DMS114 treated with DMSO at 0.1 percent for 48 hours (cell line): ENCODE data around the gene CDC34.
A peak's percentile ranks its signal among the peaks of the same experiment; 100 is the strongest.

Experiments
- DNase-seq: peaks from one replicate; lab custom pipeline; 2025; ENCODE audit not compliant: unreplicated experiment; lab: John Stamatoyannopoulos, UW

Gene CDC34

GRCh38 chr19:540867-541637 lies 9.5 kb downstream of the CDC34 start:
- no peak for DNase-seq

GRCh38 chr19:541699-542098 lies 10.1 kb downstream of the CDC34 start:
- DNase-seq: no peak

GRCh38 chr19:542173-542866 lies 10.8 kb downstream of the CDC34 start:
- no peak for DNase-seq

GRCh38 chr19:543910-544608 lies 12.5 kb downstream of the CDC34 start, which contains the start of gene GZMM:
Gene GZMM, plus strand, starts transcription at chr19:544053. Its CDS starts 19 bp downstream, at chr19:544072.
- no peak for DNase-seq

GRCh38 chr19:547117-547516 lies 15.6 kb downstream of the CDC34 start:
- no peak for DNase-seq

- DNase-seq: no peak
Measured at GRCh38 chr19:547836-548720, 16.5 kb downstream of the CDC34 start.

- no peak for DNase-seq
Measured at GRCh38 chr19:548886-549830, 17.6 kb downstream of the CDC34 start.

GRCh38 chr19:554817-555216 lies 23.3 kb downstream of the CDC34 start:
- no peak for DNase-seq

- DNase-seq: no peak
Measured at GRCh38 chr19:555474-555808, 23.9 kb downstream of the CDC34 start.

- no peak for DNase-seq
Measured at GRCh38 chr19:556611-557382, 25.2 kb downstream of the CDC34 start.

- DNase-seq: no peak
Measured at GRCh38 chr19:558770-559439, 27.3 kb downstream of the CDC34 start.

GRCh38 chr19:560121-560520 lies 28.6 kb downstream of the CDC34 start:
- DNase-seq: no peak

- no peak for DNase-seq
Measured at GRCh38 chr19:566403-566802, 34.8 kb downstream of the CDC34 start.

GRCh38 chr19:566844-567243 lies 35.3 kb downstream of the CDC34 start:
- no peak for DNase-seq

GRCh38 chr19:567296-567900 lies 35.8 kb downstream of the CDC34 start:
- DNase-seq: no peak

GRCh38 chr19:570251-570686 lies 38.7 kb downstream of the CDC34 start:
- no peak for DNase-seq

GRCh38 chr19:570937-571565 lies 39.5 kb downstream of the CDC34 start:
- peak; percentile 33 for DNase-seq

GRCh38 chr19:571566-571974 lies 40.0 kb downstream of the CDC34 start:
- peak; percentile 58 for DNase-seq
